Chondrocyte (in vitro differentiated cells): ENCODE data around the gene SLC22A7. TPM values are rescaled to one million over a fixed set of nuclear protein-coding genes. Genes with fewer than 3 reads are reported as not detected.
"Not testable (repeated sequence)": the region's sequence is repeated elsewhere in the genome, so short reads cannot be mapped to it uniquely, and the experiment has no call there.

ENCODE experiments used
- DNase-seq: peaks from one replicate; pipeline ENCODE4 v3.0.0; 2021; ENCODE audit warnings: mixed read lengths, low spot score
- H3K27ac Mint-ChIP-seq: one replicate; pipeline ENCODE4 v1.8.0; 2021; ENCODE audit warnings: mild to moderate bottlenecking, moderate library complexity, mixed read lengths; ENCODE audit not compliant: unreplicated experiment
- H3K27me3 Mint-ChIP-seq: 2 replicates; pipeline ENCODE4 v1.8.0; 2021; ENCODE audit warnings: low read depth, mixed read lengths
- H3K36me3 Mint-ChIP-seq: 2 replicates; pipeline ENCODE4 v1.8.0; 2021; ENCODE audit warnings: low read depth, mixed read lengths
- H3K4me1 Mint-ChIP-seq: 2 replicates; pipeline ENCODE4 v1.8.0; 2021; ENCODE audit warnings: low read depth, mild to moderate bottlenecking, mixed read lengths
- H3K4me3 Mint-ChIP-seq: one replicate; pipeline ENCODE4 v1.8.0; 2021; ENCODE audit warnings: mild to moderate bottlenecking, moderate library complexity, mixed read lengths; ENCODE audit not compliant: unreplicated experiment
- H3K9me3 Mint-ChIP-seq: 2 replicates; pipeline ENCODE4 v1.8.0; 2021; ENCODE audit warnings: low read depth, mixed read lengths
- CTCF ChIP-seq: fragments of 200-600 bp; sonication (generic); IDR thresholded peaks from 2 replicates; pipeline ENCODE4 v1.5.0; 2021; ENCODE audit warnings: antibody characterized with exemption, mild to moderate bottlenecking, moderate library complexity
- total RNA-seq: library from RNA; stranded (reverse); gene quantifications from 3 replicates; pipeline ENCODE4 v1.2.1, GENCODE V29; 2021

The SLC22A7 gene
- total RNA-seq, 1 donor from 2014 or later = not detected

GRCh38 chr6:43335469-43335868 is 37.4 kb downstream of the SLC22A7 start:
- H3K4me1 Mint-ChIP-seq = no peaks in the 10 kb centered on the region
- no peak overlapping the region for H3K4me3 Mint-ChIP-seq
- H3K9me3 Mint-ChIP-seq = no peaks in the 10 kb centered on the region
- peaks cover 24% of the 10 kb centered on the region for H3K36me3 Mint-ChIP-seq
- no peak for DNase-seq
- TF ChIP-seq CTCF = no peak
- no peak overlapping the region for H3K27ac Mint-ChIP-seq
- H3K27me3 Mint-ChIP-seq = no peaks in the 10 kb centered on the region

GRCh38 chr6:43336382-43336781 is 38.3 kb downstream of the SLC22A7 start:
- no peaks in the 10 kb centered on the region for H3K27me3 Mint-ChIP-seq
- H3K4me1 Mint-ChIP-seq = no peaks in the 10 kb centered on the region
- no peak overlapping the region for H3K4me3 Mint-ChIP-seq
- H3K36me3 Mint-ChIP-seq = peaks cover 30% of the 10 kb centered on the region
- no peak overlapping the region for H3K27ac Mint-ChIP-seq
- no peak for TF ChIP-seq CTCF
- H3K9me3 Mint-ChIP-seq = no peaks in the 10 kb centered on the region
- no peak for DNase-seq

- no peak overlapping the region for H3K4me3 Mint-ChIP-seq
- no peaks in the 10 kb centered on the region for H3K27me3 Mint-ChIP-seq
- peaks cover 43% of the 10 kb centered on the region for H3K36me3 Mint-ChIP-seq
- no peaks in the 10 kb centered on the region for H3K4me1 Mint-ChIP-seq
- no peak for DNase-seq
- no peaks in the 10 kb centered on the region for H3K9me3 Mint-ChIP-seq
- no peak overlapping the region for H3K27ac Mint-ChIP-seq
- no peak for TF ChIP-seq CTCF
Observed at GRCh38 chr6:43338243-43338642, 40.2 kb downstream of the SLC22A7 start.

GRCh38 chr6:43339168-43339567 is 41.1 kb downstream of the SLC22A7 start:
- peaks cover 45% of the 10 kb centered on the region for H3K36me3 Mint-ChIP-seq
- no peak overlapping the region for H3K27ac Mint-ChIP-seq
- no peak overlapping the region for H3K4me3 Mint-ChIP-seq
- no peaks in the 10 kb centered on the region for H3K4me1 Mint-ChIP-seq
- no peak for DNase-seq
- H3K27me3 Mint-ChIP-seq = no peaks in the 10 kb centered on the region
- no peaks in the 10 kb centered on the region for H3K9me3 Mint-ChIP-seq
- no peak for TF ChIP-seq CTCF

- not testable (repeated sequence) for H3K4me3 Mint-ChIP-seq, H3K9me3 Mint-ChIP-seq, DNase-seq, H3K4me1 Mint-ChIP-seq, H3K27me3 Mint-ChIP-seq, H3K27ac Mint-ChIP-seq
- H3K36me3 Mint-ChIP-seq = peaks cover 27% of the 10 kb centered on the region
Observed at GRCh38 chr6:43346243-43346642, 48.2 kb downstream of the SLC22A7 start.

- Mint-ChIP-seq H3K27ac (no peak overlapping the region), H3K4me1 (no peaks in the 10 kb centered on the region), H3K36me3 (peaks cover 27% of the 10 kb centered on the region), H3K9me3 (no peaks in the 10 kb centered on the region), H3K27me3 (no peaks in the 10 kb centered on the region), H3K4me3 (no peak overlapping the region)
- no peak for TF ChIP-seq CTCF
- DNase-seq = no peak
Observed at GRCh38 chr6:43347021-43347420, 49.0 kb downstream of the SLC22A7 start.
